ENCODE measurements around the gene DAB2.

DNA sequence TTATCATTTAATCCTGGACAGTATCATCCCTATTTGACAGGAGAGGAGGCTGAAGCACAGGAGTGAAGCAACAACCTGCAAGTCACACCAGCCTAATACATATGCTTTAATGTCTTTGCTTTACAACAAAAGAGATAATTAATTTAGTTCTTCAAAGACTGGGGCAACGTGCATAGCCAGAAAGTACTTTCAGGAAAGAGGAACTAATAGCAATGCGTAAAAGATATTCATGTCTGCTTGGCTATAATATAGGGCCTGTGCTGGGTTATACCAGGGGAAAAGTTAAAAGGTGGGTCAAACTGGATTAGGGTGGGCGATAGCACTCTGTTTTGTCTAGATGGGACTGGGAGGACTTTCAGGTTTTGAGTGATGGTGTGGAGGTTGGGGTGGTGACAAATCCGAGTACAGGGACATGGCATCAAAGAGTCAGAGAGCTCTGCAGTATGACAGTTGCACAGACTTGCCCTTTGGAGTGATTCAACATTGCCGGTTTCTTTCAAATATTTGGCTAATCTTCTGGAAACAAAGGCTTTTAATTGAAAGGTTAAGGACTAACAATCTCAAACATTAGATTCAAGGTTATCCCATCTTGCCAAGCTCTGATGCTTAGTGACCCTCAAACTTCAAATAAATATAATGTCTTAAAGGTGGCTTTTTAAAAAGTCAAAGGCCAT lies 11.9 kb downstream of the DAB2 start:
- TF ChIP-seq, protein P1, sequence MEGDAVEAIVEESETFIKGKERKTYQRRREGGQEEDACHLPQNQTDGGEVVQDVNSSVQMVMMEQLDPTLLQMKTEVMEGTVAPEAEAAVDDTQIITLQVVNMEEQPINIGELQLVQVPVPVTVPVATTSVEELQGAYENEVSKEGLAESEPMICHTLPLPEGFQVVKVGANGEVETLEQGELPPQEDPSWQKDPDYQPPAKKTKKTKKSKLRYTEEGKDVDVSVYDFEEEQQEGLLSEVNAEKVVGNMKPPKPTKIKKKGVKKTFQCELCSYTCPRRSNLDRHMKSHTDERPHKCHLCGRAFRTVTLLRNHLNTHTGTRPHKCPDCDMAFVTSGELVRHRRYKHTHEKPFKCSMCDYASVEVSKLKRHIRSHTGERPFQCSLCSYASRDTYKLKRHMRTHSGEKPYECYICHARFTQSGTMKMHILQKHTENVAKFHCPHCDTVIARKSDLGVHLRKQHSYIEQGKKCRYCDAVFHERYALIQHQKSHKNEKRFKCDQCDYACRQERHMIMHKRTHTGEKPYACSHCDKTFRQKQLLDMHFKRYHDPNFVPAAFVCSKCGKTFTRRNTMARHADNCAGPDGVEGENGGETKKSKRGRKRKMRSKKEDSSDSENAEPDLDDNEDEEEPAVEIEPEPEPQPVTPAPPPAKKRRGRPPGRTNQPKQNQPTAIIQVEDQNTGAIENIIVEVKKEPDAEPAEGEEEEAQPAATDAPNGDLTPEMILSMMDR (IDR thresholded peaks at IDR 0.05), result no peak
- TF ChIP-seq POLR2A (IDR thresholded peaks at IDR 0.05), result no peak

All from lower leg skin (tissue), 3 donors.